GM12878 (cell line): ENCODE measurements around the gene RIC1. TPM values are rescaled to one million over a fixed set of nuclear protein-coding genes. Genes with fewer than 3 reads are reported as not detected.

ENCODE experiments used
- ASH2L ChIP-seq: fragments of 300-600, 200-600 bp; sonication (generic); IDR thresholded peaks from 2 replicates; pipeline ENCODE4 v1.6.1; 2017; ENCODE audit warnings: low read depth, mild to moderate bottlenecking, borderline replicate concordance
- CHD2 ChIP-seq: IDR thresholded peaks from 2 replicates; pipeline ENCODE4 v1.6.1; 2011; ENCODE audit warnings: low read depth, low read length, improper control_type of control experiment, borderline replicate concordance
- ELK1 ChIP-seq: IDR thresholded peaks from 2 replicates; pipeline ENCODE4 v1.6.1; 2012; ENCODE audit warnings: low read depth, low read length, improper control_type of control experiment
- HDAC2 ChIP-seq: fragments of 200-600 bp; sonication (generic); IDR thresholded peaks from 2 replicates; pipeline ENCODE4 v1.6.1; 2017
- HDGF ChIP-seq: fragments of 450-650 bp; IDR thresholded peaks from 2 replicates; pipeline ENCODE4 v1.6.1; 2016; ENCODE audit warnings: antibody characterized with exemption
- IKZF2 ChIP-seq, 2 experiments: fragments of 450-650 bp; IDR thresholded peaks; 2 replicates each; pipeline ENCODE4 v1.6.1; 2017; ENCODE audit warnings: mild to moderate bottlenecking in 2 of 2, moderate library complexity in 2 of 2
- RELB ChIP-seq: fragments of 450-650 bp; IDR thresholded peaks from 2 replicates; pipeline ENCODE4 v1.6.1; 2017; ENCODE audit warnings: low read depth, mild to moderate bottlenecking, moderate library complexity
- REST ChIP-seq: IDR thresholded peaks from 2 replicates; pipeline ENCODE4 v1.6.1; 2012; ENCODE audit warnings: mild to moderate bottlenecking, low read depth, low read length
- RUNX3 ChIP-seq: IDR thresholded peaks from 2 replicates; pipeline ENCODE4 v1.6.1; 2012; ENCODE audit warnings: low read length, inconsistent platforms
- SIN3A ChIP-seq: IDR thresholded peaks from 2 replicates; pipeline ENCODE4 v1.6.1; 2012; ENCODE audit warnings: low read depth, low read length, improper control_type of control experiment
- STAT1 ChIP-seq: fragments of 450-650 bp; conservative IDR thresholded peaks from 2 replicates; pipeline ENCODE4 v1.6.1; 2014; ENCODE audit warnings: antibody characterized with exemption, mild to moderate bottlenecking
- SUZ12 ChIP-seq: fragments of 200-600 bp; sonication (generic); IDR thresholded peaks from one replicate; pipeline ENCODE4 v1.6.1; 2018; ENCODE audit warnings: antibody characterized with exemption, mild to moderate bottlenecking; ENCODE audit not compliant: unreplicated experiment
- USF2 ChIP-seq: IDR thresholded peaks from 2 replicates; pipeline ENCODE4 v1.6.1; 2011; ENCODE audit warnings: low read depth, low read length, improper control_type of control experiment, borderline replicate concordance
- ZNF592 ChIP-seq: fragments of 450-650 bp; IDR thresholded peaks from 2 replicates; pipeline ENCODE4 v1.6.1; 2017; ENCODE audit warnings: mild to moderate bottlenecking, moderate library complexity
- polyA plus RNA-seq, 11 experiments: library from polyadenylated mRNA; depleted of rRNA in 4 of 11; unstranded in 6 of 11; stranded (reverse) in 5 of 11; fragments of >200 nt; fragmentation: Nextera tagmentation in 4 of 11; fragmentation: Illumina TruSeq in 1 of 11; extraction: Ambion mirVana in 4 of 11; extraction: Trizol in 1 of 11; gene quantifications; 1 replicate in 1 of 11; 2 replicates in 10 of 11; pipeline versions ENCODE4 v1.2.1 to v1.2.3, GENCODE V29; 2011 to 2016; ENCODE audit warnings: inconsistent platforms in 2 of 11, missing spikeins in 2 of 11, low read depth in 1 of 11
- total RNA-seq, 4 experiments: library from RNA; depleted of rRNA in 3 of 4; stranded (reverse); fragments of >200 nt in 3 of 4; fragmentation: Illumina TruSeq in 1 of 4; extraction: Trizol in 1 of 4; gene quantifications; 2 replicates each; pipeline versions ENCODE4 v1.2.1 to v1.2.3, GENCODE V29; 2013 to 2021
- TF ChIP-seq, protein P1 (sequence below): fragments of 450-650 bp; IDR thresholded peaks from 2 replicates; pipeline ENCODE4 v1.6.1; 2016; ENCODE audit warnings: mild to moderate bottlenecking

Gene RIC1
- total and polyA plus RNA-seq, 10 of the 15 experiments (the other 5 are each of a cell fraction or from before 2014, with no cell fraction given), result 6.2 to 59.8 (median 33.3) TPM

DNA sequence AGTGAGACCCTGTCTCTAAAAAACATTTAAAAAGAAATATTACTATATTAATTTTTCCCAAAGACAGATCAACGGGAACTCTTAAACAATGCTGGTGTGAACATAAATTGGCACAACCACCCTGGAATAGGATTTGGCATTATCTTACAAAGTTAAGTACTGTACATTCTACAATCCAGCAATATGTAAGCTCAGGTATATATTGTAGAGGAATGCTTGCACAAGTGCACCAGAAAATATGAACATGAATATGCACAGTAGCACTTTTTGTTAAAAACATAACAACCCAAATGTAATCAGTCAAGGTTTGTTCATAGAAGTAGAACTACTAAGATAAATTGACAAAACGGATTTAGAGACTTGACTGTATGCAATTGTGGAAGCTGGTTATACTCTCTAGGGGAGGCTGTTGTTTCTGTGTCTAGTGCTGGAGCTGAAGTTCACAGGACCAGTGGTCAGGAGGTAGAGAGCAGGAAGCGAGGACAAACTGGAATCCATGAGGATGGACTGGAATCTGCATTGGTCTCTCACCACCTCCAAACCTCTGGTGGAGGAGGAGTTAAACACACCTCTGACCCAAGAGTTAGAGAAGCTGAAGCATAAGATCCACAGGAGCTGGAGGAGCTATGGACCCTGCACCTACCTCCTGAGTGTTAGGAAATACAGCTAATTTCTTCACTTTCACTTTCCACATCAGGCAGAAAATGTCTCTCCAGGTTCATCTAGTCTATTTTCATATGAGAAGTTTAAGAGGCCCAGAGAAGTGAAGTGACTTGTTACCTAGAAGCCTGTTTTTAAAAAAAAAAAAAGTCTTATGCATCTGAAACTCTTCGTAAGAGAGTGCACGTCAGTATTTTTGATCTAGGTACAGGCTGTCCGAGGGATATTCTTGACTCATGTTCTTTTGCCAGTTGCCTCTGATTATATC, 20.3 kb upstream of the RIC1 start (continued):
- no peak for TF ChIP-seq ZNF592
- TF ChIP-seq, protein P1, sequence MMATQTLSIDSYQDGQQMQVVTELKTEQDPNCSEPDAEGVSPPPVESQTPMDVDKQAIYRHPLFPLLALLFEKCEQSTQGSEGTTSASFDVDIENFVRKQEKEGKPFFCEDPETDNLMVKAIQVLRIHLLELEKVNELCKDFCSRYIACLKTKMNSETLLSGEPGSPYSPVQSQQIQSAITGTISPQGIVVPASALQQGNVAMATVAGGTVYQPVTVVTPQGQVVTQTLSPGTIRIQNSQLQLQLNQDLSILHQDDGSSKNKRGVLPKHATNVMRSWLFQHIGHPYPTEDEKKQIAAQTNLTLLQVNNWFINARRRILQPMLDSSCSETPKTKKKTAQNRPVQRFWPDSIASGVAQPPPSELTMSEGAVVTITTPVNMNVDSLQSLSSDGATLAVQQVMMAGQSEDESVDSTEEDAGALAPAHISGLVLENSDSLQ, result no peak
- no peak for TF ChIP-seq USF2
- TF ChIP-seq HDAC2, result no peak
- no peak for TF ChIP-seq STAT1
- peak; percentile 60; the same call in 1 of the 2 replicates for TF ChIP-seq RELB
- TF ChIP-seq SUZ12, result no peak
- peak; percentile 67 to 70 for TF ChIP-seq IKZF2 (IDR thresholded peaks at IDR 0.05)
- no peak for TF ChIP-seq CHD2
- no peak for TF ChIP-seq REST
- no peak for TF ChIP-seq ELK1
- no peak for TF ChIP-seq SIN3A
- TF ChIP-seq HDGF, result no peak
- no peak for TF ChIP-seq RUNX3
- TF ChIP-seq ASH2L, result no peak
